H9 (cell line): Measurements from ENCODE around the gene TIMM22. TPM values are rescaled to one million over a fixed set of nuclear protein-coding genes. Genes with fewer than 3 reads are reported as not detected.

Experiments
- DNase-seq: peaks from one replicate; pipeline ENCODE4 v3.0.0-alpha.2; 2017
- H2AFZ ChIP-seq: one replicate; pipeline ENCODE4 v1.6.1; 2013; ENCODE audit warnings: mild to moderate bottlenecking, low read length, control low read depth, moderate library complexity
- H2AK5ac ChIP-seq: 2 replicates; pipeline ENCODE4 v1.6.1; 2013; ENCODE audit warnings: low read length, control low read depth, mixed read lengths; ENCODE audit not compliant: insufficient read length
- H2BK120ac ChIP-seq: one replicate; pipeline ENCODE4 v1.6.1; 2013; ENCODE audit warnings: low read depth, mild to moderate bottlenecking, low read length, control low read depth, inconsistent platforms; ENCODE audit not compliant: poor library complexity, severe bottlenecking
- H2BK12ac ChIP-seq: 2 replicates; pipeline ENCODE4 v1.6.1; 2013; ENCODE audit warnings: low read length, control low read depth, mixed read lengths, low read depth; ENCODE audit not compliant: insufficient read length
- H2BK15ac ChIP-seq: 2 replicates; pipeline ENCODE4 v1.6.1; 2013; ENCODE audit warnings: low read depth, low read length, control low read depth
- H2BK20ac ChIP-seq: one replicate; pipeline ENCODE4 v1.6.1; 2013; ENCODE audit warnings: low read depth, mild to moderate bottlenecking, low read length, control low read depth, inconsistent platforms; ENCODE audit not compliant: poor library complexity, severe bottlenecking
- H2BK5ac ChIP-seq: 2 replicates; pipeline ENCODE4 v1.6.1; 2013; ENCODE audit warnings: low read length, control low read depth, mixed read lengths; ENCODE audit not compliant: insufficient read length
- H3K14ac ChIP-seq: 2 replicates; pipeline ENCODE4 v1.6.1; 2013; ENCODE audit warnings: low read length, control low read depth; ENCODE audit not compliant: insufficient read depth
- H3K18ac ChIP-seq: 2 replicates; pipeline ENCODE4 v1.6.1; 2013; ENCODE audit warnings: low read depth, mild to moderate bottlenecking, mixed read lengths, low read length, control low read depth; ENCODE audit not compliant: insufficient read length
- H3K23ac ChIP-seq: 2 replicates; pipeline ENCODE4 v1.6.1; 2013; ENCODE audit warnings: low read length, control low read depth, mixed read lengths, low read depth; ENCODE audit not compliant: insufficient read length
- H3K23me2 ChIP-seq: 2 replicates; pipeline ENCODE4 v1.6.1; 2013; ENCODE audit warnings: low read depth, mild to moderate bottlenecking, mixed read lengths, low read length, control low read depth; ENCODE audit not compliant: insufficient read length, poor library complexity, severe bottlenecking
- H3K27ac ChIP-seq: 2 replicates; pipeline ENCODE4 v1.5.1; 2013; ENCODE audit warnings: low read length, control low read depth, mixed read lengths, low read depth; ENCODE audit not compliant: insufficient read length
- H3K27me3 ChIP-seq: 2 replicates; pipeline ENCODE4 v1.6.1; 2013; ENCODE audit warnings: low read length, control low read depth, inconsistent platforms; ENCODE audit not compliant: insufficient read depth
- H3K4ac ChIP-seq: 2 replicates; pipeline ENCODE4 v1.6.1; 2013; ENCODE audit warnings: low read depth, mild to moderate bottlenecking, control low read depth, inconsistent platforms, low read length, moderate library complexity
- H3K4me1 ChIP-seq: 2 replicates; pipeline ENCODE4 v1.6.1; 2013; ENCODE audit warnings: low read length, control low read depth, inconsistent platforms; ENCODE audit not compliant: insufficient read depth
- H3K4me2 ChIP-seq: 2 replicates; pipeline ENCODE4 v1.6.1; 2013; ENCODE audit warnings: low read length, control low read depth, mixed read lengths; ENCODE audit not compliant: insufficient read length, insufficient read depth
- H3K56ac ChIP-seq: 2 replicates; pipeline ENCODE4 v1.6.1; 2013; ENCODE audit warnings: low read depth, mild to moderate bottlenecking, mixed read lengths, low read length, control low read depth; ENCODE audit not compliant: insufficient read length
- H3K79me1 ChIP-seq: 2 replicates; pipeline ENCODE4 v1.6.1; 2013; ENCODE audit warnings: low read depth, mild to moderate bottlenecking, moderate library complexity, low read length, control low read depth, inconsistent platforms; ENCODE audit not compliant: insufficient read depth, poor library complexity, severe bottlenecking
- H3K79me2 ChIP-seq: 2 replicates; pipeline ENCODE4 v1.6.1; 2013; ENCODE audit warnings: low read length, control low read depth, inconsistent platforms; ENCODE audit not compliant: insufficient read depth
- H3K9ac ChIP-seq: 2 replicates; pipeline ENCODE4 v1.6.1; 2013; ENCODE audit warnings: low read length, control low read depth, mixed read lengths; ENCODE audit not compliant: insufficient read length; ENCODE audit errors: extremely low read depth
- H3K9me3 ChIP-seq: one replicate; pipeline ENCODE4 v1.6.1; 2013; ENCODE audit warnings: low read depth, low read length, inconsistent platforms; ENCODE audit not compliant: control insufficient read depth
- H3T11ph ChIP-seq: one replicate; pipeline ENCODE4 v1.6.1; 2013; ENCODE audit warnings: mild to moderate bottlenecking, low read length, control low read depth, inconsistent platforms
- H4K20me1 ChIP-seq: one replicate; pipeline ENCODE4 v1.6.1; 2013; ENCODE audit not compliant: control insufficient read depth, insufficient read length, insufficient read depth
- H4K5ac ChIP-seq: 2 replicates; pipeline ENCODE4 v1.6.1; 2013; ENCODE audit warnings: low read depth, mild to moderate bottlenecking, mixed read lengths, low read length, control low read depth; ENCODE audit not compliant: insufficient read length
- H4K8ac ChIP-seq: replicated peaks from 2 replicates; pipeline ENCODE4 v1.6.1; 2013; ENCODE audit warnings: low read length, control low read depth, mixed read lengths, low read depth; ENCODE audit not compliant: insufficient read length
- H4K91ac ChIP-seq: 2 replicates; pipeline ENCODE4 v1.6.1; 2013; ENCODE audit warnings: low read depth, mild to moderate bottlenecking, moderate library complexity, mixed read lengths, low read length, control low read depth; ENCODE audit not compliant: insufficient read length
- H3K27ac Mint-ChIP-seq, 3 experiments: 2 replicates in 2 of 3; 3 replicates in 1 of 3; pipeline ENCODE4 v1.8.0; 2020 to 2021; ENCODE audit warnings: mixed read lengths in 3 of 3, mild to moderate bottlenecking in 1 of 3, moderate library complexity in 1 of 3
- H3K27me3 Mint-ChIP-seq: 2 replicates; pipeline ENCODE4 v1.8.0; 2021; ENCODE audit warnings: low read depth, mild to moderate bottlenecking, moderate library complexity, mixed read lengths
- H3K36me3 Mint-ChIP-seq, 3 experiments: 2 replicates in 2 of 3; 3 replicates in 1 of 3; pipeline ENCODE4 v1.8.0; 2020 to 2021; ENCODE audit warnings: low read depth in 3 of 3, mixed read lengths in 3 of 3; ENCODE audit not compliant: insufficient read depth in 1 of 3
- H3K4me1 Mint-ChIP-seq, 2 experiments: 2 replicates each; pipeline ENCODE4 v1.8.0; 2020; ENCODE audit warnings: mixed read lengths in 2 of 2
- H3K4me3 Mint-ChIP-seq, 2 experiments: 2 replicates in 1 of 2; 3 replicates in 1 of 2; pipeline ENCODE4 v1.8.0; 2020 to 2021; ENCODE audit warnings: mild to moderate bottlenecking in 2 of 2, mixed read lengths in 2 of 2, moderate library complexity in 1 of 2
- H3K9me3 Mint-ChIP-seq, 2 experiments: 2 replicates in 1 of 2; 3 replicates in 1 of 2; pipeline ENCODE4 v1.8.0; 2020; ENCODE audit warnings: mild to moderate bottlenecking in 2 of 2, mixed read lengths in 2 of 2, moderate library complexity in 1 of 2
- WGBS: extraction: QIAGEN DNeasy Blood & Tissue Kit; methylation state at CpG from one replicate; pipeline ENCODE4 v1.1.7; 2013; ENCODE audit warnings: missing lambda C conversion rate, low lambda C conversion rate, mixed read lengths; ENCODE audit not compliant: insufficient read length; ENCODE audit errors: extremely low coverage; 5-methylcytosine and 5-hydroxymethylcytosine counted together
- total RNA-seq: library from RNA; stranded (reverse); gene quantifications from 2 replicates; pipeline ENCODE4 v1.2.1, GENCODE V29; 2021
- TF ChIP-seq, protein P1 (sequence below): fragments of 200-600 bp; sonication (generic); conservative IDR thresholded peaks from 3 replicates; pipeline ENCODE4 v1.8.0; 2021; ENCODE audit warnings: antibody characterized with exemption, mild to moderate bottlenecking

Gene TIMM22
- total RNA-seq, 1 experiment from 2014 or later = 23.0 TPM

DNA sequence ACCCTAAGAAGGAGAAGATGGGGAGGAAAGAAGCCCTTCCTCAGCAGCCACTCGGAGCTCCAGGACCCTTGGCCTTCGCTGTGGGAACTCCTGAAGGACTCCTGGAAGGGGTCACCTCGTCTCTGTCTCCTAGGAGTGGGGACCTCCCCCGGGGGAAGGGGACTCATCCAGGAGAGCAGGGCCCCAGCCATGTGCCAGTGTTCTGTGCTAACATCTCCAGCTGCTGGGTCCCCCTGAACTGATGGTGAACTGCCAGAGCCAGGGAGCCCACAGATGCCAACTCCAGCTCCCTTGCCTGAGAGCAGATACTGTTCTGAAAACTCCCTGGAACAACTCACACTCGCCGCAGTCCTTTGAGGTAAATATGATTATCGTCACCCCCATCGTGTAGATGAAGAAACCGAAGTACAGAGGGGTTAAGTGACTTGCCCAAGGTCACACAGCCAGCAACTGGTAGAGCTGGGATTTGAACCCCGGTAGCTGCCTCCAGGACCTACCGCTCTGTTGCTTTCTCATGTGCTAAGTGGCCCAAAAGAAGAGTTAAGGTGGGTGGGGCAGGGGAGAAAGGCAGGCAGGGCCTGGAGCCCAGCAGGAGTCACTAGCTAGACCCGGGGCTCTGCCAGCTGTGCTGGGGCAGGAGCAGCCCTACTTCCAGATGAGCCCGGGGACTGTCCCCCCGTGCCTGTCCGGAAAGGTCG lies 10.5 kb downstream of the TIMM22 start:
- H3K9me3 Mint-ChIP-seq = no peaks in the 10 kb centered on the region
- TF ChIP-seq, protein P1, sequence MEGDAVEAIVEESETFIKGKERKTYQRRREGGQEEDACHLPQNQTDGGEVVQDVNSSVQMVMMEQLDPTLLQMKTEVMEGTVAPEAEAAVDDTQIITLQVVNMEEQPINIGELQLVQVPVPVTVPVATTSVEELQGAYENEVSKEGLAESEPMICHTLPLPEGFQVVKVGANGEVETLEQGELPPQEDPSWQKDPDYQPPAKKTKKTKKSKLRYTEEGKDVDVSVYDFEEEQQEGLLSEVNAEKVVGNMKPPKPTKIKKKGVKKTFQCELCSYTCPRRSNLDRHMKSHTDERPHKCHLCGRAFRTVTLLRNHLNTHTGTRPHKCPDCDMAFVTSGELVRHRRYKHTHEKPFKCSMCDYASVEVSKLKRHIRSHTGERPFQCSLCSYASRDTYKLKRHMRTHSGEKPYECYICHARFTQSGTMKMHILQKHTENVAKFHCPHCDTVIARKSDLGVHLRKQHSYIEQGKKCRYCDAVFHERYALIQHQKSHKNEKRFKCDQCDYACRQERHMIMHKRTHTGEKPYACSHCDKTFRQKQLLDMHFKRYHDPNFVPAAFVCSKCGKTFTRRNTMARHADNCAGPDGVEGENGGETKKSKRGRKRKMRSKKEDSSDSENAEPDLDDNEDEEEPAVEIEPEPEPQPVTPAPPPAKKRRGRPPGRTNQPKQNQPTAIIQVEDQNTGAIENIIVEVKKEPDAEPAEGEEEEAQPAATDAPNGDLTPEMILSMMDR = no peak
- Histone ChIP-seq H3K79me2 (no peaks in the 10 kb centered on the region), H3K9me3 (no peaks in the 10 kb centered on the region), H3K4ac (no peak overlapping the region), H3K14ac (no peak overlapping the region), H4K8ac (no peak overlapping the region), H3K23ac (no peak overlapping the region), H4K91ac (no peak overlapping the region), H3K4me2 (no peak overlapping the region), H4K5ac (no peak overlapping the region), H2BK120ac (no peak overlapping the region), H2BK12ac (no peak overlapping the region), H3K79me1 (no peaks in the 10 kb centered on the region), H2BK20ac (no peak overlapping the region), H3K18ac (no peak overlapping the region), H2AK5ac (no peak overlapping the region), H3T11ph (no peak overlapping the region), H3K27ac (no peak overlapping the region), H3K27me3 (no peaks in the 10 kb centered on the region), H3K56ac (no peak overlapping the region), H2AFZ (no peak overlapping the region), H4K20me1 (no peaks in the 10 kb centered on the region), H3K4me1 (no peaks in the 10 kb centered on the region), H2BK5ac (no peak overlapping the region), H3K9ac (no peak overlapping the region), H3K23me2 (no peaks in the 10 kb centered on the region), H2BK15ac (no peak overlapping the region)
- H3K4me1 Mint-ChIP-seq = peaks cover 8 to 9% of the 10 kb centered on the region in 2 experiments; a peak in 3 of 4 replicates
- H3K36me3 Mint-ChIP-seq = peaks cover 0 to 21% (median 10%) of the 10 kb centered on the region in 3 experiments; a peak in 6 of 7 replicates
- no peaks in the 10 kb centered on the region; the same call in 1 of the 2 replicates for H3K27me3 Mint-ChIP-seq
- no peak for DNase-seq
- no peak overlapping the region for H3K4me3 Mint-ChIP-seq
- no peak overlapping the region for H3K27ac Mint-ChIP-seq
- WGBS = no CpG with 5 or more reads among the region's 16 CpGs
